ENCODE measurements around the gene MOV10.

MOV10 gene

GRCh38 chr1:112731451-112731850 is 57.0 kb downstream of the MOV10 start:
- DNase-seq (ENCODE audit: low read depth) = no peak
- no peak for TF ChIP-seq CTCF (IDR thresholded peaks at IDR 0.05; ENCODE audit: control insufficient read depth, extremely low read depth, insufficient read depth)
- H3K4me3 ChIP-seq (ENCODE audit: low read depth, low read length) = no peak overlapping the region

- H3K4me3 ChIP-seq (ENCODE audit: low read depth, low read length) = no peak overlapping the region
- no peak for TF ChIP-seq CTCF (IDR thresholded peaks at IDR 0.05; ENCODE audit: control insufficient read depth, extremely low read depth, insufficient read depth)
- no peak for DNase-seq (ENCODE audit: low read depth)
Measured at GRCh38 chr1:112735752-112736151, 61.3 kb downstream of the MOV10 start.

DNA sequence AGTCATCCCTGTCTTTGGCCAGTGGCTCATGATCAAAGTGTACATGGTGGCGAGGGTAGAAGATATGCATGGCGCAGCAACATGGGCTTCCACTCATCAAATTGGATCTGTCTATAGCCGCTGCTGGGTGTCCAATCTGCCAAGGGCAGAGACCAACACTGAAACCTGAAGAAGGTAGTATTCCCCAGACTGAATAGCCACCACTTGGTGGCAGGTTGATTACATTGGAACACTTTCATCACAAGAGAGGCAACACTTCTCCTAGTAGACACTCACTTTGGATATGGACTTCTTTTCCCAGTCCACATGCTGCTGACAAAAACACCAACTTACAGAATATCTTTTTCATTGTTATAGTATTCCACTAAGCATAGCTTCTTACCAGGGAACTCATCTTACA is 63.1 kb downstream of the MOV10 start:
- DNase-seq (ENCODE audit: low read depth) = no peak
- TF ChIP-seq CTCF (IDR thresholded peaks at IDR 0.05; ENCODE audit: control insufficient read depth, extremely low read depth, insufficient read depth) = no peak

DNA sequence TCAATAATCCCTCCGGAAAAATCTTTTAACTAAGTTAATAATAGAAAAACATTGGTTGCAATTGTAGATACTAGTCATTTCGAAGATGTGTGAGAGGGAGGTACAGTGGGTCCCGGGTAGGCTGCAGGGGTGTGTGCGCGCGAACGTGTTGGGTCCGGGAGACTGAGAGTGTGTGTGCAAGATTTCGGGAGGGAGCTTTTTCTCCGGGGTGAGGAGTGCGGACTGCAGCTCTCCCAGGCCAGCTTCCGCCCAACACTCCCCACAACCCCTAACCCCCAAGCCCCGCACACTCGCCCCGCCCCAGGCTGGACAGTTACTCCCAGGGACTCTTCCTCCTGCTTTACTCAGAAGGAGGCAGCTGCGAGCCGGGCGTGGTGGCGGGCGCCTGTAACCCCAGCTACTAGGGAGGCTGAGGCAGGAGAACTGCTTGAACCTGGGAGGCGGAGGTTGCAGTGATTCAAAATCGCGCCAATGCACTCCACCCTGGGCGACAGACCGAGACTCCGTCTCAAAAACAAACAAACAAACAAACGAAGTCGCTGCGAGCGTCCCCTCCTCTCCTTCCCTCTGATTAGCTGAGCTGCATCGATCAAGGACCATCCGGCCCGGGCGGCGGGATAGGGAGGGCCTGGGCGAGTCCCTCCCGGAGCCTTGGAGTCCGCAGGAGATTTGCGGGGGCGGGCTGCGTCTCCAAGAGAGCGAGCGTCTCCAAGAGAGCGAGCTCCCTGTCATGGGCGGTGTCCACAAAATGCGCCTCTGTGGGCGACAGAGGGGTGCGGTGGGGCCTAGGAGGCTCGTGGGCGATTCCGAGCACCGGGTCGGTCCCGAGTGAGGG is 68.9 kb downstream of the MOV10 start:
- no peak for DNase-seq (ENCODE audit: low read depth)
- no peak overlapping the region for H3K4me3 ChIP-seq (ENCODE audit: low read depth, low read length)

More for the DNA sequence above, 63.1 kb downstream of the MOV10 start:
- H3K4me3 ChIP-seq (ENCODE audit: low read depth, low read length) = no peak overlapping the region

DNA sequence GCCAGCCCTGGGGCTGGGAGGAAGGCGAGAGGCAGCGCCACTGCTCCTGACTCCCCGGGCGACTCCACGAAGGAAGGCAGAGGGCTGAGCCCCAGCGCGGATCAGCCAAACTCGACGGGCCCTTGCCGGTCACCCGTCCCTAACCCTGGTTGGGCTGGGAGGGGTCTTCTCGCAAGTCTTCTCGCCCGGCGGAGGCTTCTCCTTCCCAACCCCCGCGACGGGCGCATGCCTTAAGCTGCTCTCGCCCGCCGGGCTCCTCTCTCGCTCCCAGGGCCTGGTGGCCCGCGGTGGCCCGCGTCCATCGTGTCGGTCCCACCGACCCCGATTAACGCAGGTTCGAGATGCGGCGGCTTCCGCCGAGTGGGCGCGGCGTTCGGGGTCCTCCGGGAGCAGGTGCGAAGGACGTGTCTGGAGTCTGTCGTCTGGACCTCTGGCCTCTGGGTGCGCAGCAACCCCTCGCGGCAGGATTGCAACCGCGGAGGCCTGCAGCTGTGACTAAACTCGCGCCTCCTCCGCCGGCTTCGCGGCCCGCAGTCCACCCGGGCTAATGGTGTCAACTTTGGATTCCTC is 69.6 kb downstream of the MOV10 start:
- no peak for TF ChIP-seq CTCF (IDR thresholded peaks at IDR 0.05; ENCODE audit: control insufficient read depth, extremely low read depth, insufficient read depth)
- DNase-seq (ENCODE audit: low read depth) = no peak
- H3K4me3 ChIP-seq (ENCODE audit: low read depth, low read length) = no peak overlapping the region

More for the DNA sequence above, 68.9 kb downstream of the MOV10 start:
- TF ChIP-seq CTCF (IDR thresholded peaks at IDR 0.05; ENCODE audit: control insufficient read depth, extremely low read depth, insufficient read depth) = no peak

GRCh38 chr1:112748396-112748795 is 73.9 kb downstream of the MOV10 start:
- no peak for TF ChIP-seq CTCF (IDR thresholded peaks at IDR 0.05; ENCODE audit: control insufficient read depth, extremely low read depth, insufficient read depth)
- DNase-seq (ENCODE audit: low read depth) = no peak
- H3K4me3 ChIP-seq (ENCODE audit: low read depth, low read length) = no peak overlapping the region
